Non-pigmented ciliary epithelial cell (primary cell): ENCODE data around the gene XYLT1.

Experiments
- DNase-seq: peaks from one replicate; pipeline ENCODE4 v3.0.0-alpha.2; 2010; ENCODE audit warnings: low read depth

Gene XYLT1

DNA sequence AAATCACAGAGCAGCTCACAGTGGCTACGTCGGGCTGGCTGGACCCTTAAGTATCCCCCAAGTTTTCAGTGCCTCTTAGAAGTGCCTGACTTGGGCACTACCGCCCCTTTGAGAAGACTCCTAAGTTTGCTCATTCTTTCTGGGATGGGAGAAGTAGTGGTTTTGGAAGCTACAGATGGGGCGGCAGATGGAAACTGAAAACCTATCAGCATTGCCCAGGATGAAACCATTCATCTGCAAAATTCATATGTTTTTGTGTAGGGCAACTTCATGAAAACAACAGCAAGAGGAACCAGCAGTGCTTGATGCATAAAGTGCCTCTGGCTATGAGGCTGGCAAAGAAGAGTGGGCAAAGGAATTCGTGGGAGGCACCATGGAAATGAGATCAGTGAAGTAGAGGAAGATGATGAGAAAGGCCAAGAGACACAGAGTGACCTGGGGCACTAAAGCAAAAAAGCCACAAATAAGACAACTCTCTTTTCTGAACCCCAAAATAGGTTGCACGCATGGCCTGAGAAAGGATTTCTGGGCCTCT lies 277.1 kb downstream of the XYLT1 start:
- no peak for DNase-seq

DNA sequence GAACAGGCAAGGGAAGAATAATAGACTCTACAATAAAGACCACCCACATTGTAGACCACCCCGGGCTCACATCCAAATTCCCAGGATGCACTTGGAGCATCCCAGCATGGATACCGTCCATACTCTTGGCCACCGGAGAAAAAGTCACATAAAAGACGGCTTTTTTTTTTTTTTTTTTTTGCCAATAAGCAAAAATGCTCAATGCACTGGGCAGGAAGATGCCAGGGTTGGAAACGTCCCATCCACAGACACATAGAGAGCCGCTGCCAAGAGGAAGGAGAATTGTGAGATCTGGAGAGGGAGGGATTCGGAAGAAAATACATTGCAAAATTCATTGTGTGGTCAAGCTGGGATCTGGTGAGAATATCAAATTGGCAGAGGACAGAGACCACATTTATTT lies 286.7 kb downstream of the XYLT1 start:
- DNase-seq: no peak

DNA sequence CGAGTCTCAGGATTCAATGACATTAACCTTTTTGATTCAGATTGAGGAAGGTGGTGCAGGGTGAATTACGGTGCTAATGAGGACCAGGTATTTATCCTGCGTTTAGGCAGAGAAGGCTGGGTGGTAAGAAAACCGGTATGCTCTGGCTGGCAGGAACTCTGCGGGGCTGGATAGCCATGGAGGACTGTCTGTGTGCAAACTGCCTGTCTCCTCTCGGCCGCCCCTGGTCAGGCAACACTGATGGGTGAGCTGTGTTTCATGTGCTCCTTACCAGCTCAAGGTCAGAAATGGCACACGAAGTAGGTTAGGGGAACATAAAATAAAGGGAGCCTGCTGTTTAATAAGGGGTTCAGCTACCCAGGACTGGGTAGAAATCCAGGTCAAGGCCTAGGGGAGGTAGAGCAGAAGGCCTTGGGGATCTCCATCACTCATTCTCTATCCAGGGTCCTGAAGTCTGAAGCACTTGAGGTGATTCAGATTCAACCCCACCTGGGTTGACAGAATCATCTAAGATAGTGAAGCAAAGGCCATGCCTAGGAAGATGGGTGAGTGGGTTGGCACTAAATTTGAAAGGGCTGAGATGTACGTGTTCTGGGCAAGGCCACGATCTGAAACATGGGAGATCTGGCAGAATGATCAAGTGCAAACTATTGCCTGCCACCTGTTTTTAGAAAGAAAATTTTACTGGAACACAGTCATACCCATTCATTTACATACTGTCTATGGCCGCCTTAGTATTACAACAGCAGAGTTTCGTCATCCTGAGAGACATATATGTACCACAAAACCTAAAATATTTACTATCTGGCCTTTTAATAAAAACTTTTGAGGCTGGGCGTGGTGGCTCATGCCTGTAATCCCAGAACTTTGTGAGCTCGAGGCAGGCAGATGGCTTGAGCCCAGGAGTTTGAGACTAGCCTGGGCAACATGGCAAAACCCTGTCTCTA lies 292.5 kb downstream of the XYLT1 start:
- no peak for DNase-seq

DNA sequence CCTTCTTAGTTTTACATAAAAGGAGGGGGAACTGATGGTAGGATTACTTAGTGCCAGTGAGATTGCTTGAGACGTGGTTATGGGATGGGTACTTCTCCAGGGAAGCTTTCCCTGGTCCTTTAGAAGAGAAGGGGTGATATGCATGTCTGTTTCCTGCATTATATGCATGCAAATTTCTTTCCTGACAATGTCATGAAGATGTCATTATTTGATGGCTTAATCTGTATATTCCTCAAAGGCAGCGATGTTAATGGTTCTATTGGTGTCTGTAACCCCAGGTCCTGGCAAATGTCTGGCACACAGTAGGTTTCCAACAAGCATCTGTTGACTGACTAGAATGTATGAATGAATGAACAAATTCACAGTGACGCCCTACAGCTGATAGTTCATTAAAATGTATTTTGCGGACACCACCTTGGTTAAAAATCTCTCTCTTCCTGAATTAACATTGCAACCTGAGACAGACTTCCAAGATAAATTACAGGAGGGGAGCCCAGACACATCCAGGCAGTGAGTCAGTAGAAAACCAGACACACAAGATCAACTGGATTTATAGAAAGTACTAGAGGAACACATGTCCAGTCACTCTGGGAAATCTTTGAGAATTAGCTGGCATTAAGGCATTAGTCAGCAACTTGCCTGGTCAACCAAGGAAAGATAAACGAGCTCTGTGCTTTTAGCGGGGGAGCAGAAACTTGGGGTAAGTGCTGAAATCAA lies 293.4 kb downstream of the XYLT1 start:
- no peak for DNase-seq

DNA sequence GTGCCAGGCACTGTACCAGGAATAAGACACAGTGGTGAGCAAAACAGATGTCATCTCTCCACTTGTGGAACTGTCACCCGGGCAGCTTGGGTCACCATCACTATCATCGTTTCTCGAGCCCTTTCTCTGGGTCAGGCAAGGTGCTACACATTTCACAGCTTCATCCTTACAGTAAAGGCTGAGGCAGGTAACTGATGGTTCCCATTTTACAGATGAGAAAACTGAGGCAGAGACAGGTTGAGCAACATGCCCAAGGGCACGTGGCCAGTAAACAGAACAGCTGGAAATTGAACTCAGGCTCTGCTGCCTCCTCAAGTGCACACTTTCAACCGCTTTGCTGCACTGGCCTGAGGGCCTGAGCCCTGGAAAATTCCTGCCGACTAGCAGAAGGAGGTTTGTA lies 294.6 kb downstream of the XYLT1 start:
- no peak for DNase-seq

DNA sequence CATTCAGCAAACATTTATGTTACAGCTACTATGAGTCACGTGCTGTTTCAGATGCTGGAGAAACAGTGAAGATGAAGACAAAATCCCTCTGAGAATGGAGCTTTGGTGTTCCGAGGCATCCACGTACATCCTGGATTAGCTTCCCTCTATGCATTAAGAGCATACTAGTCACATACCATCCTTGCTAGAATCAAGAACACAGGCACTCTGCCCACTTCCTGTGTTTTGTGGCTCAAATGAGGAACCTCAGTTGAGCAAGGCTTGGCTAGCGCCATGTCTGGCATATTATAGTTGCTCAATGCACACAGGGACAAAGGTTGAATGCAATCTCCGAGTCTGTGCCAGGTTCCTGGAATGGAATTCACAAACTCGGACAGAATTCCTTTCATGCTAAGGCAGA lies 297.5 kb downstream of the XYLT1 start:
- DNase-seq: no peak

DNA sequence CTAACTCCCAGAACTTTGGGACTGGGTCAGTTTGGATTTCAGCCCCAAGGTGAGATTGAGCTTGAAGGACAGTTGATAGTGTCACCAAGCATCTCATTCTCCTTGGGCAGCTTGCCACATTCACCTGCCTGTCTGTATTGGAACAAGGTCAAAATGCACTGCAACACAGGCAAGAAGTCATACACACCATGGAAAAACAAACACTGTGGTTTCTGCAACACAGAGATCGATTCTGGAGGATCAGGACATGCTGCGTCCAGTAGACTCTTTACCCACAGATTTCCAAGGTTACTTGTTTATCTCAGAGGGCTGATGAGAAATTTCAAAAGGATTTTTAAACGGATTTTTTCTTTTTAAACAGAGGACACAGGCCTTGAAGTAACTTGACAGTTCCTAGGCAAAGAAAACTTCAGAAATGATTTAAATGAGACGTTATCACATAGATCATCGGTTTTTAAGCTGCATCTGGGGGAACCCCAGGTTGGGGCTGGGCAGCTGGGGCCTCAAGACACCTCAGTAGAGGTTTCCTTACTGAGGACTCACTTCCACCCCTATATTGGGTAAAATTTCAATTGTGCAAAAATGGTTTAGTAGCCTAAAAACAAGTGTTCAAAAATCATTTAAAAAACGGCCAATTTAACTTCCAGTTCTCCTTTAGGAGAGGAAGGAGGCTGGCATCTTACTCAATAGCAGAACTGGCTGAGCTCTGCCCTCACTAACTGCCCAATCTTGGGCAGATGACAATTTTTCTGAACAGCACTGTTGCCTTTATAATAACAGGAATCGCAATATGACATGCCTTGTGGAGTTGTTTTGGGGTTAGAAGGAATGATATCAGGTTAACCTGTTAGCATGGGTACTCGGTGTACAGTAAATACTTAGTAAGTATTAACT lies 299.3 kb downstream of the XYLT1 start:
- DNase-seq: no peak

DNA sequence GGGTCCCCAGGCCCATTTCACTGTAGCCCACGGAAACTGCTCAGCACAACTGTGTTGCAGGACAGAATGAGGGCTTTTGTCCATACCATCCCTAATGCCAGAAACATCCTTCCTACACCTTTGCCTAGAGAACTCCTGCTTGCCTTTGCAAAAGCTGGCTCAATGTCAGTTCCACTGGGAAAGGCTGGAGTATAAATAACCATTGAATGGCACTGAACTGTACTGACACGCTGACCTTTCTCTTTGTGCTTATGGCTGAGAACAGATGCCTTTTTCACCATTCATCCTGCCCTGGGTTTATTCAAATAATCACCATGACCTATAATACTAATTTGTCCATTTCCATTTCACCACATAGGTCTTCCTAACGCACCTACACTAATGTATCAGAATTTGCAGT lies 300.3 kb downstream of the XYLT1 start:
- DNase-seq: no peak

DNA sequence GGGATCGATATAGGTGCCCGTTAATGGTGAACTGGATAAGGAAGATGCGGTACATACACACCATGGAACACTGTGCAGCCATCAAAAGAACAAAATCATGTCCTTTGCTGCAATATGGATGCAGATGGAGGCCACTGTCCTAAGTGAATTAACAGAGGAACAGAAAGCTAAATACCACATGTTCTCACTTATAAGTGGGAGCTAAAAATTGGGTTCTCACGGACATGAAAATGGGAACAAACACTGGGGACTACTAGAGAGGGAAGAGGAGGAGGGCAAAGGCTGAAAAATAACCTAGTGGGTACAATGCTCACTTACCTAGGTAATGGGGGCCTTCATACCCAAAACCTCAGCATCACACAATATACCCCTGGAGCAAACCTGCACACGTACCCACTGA lies 302.6 kb downstream of the XYLT1 start:
- DNase-seq: no peak

DNA sequence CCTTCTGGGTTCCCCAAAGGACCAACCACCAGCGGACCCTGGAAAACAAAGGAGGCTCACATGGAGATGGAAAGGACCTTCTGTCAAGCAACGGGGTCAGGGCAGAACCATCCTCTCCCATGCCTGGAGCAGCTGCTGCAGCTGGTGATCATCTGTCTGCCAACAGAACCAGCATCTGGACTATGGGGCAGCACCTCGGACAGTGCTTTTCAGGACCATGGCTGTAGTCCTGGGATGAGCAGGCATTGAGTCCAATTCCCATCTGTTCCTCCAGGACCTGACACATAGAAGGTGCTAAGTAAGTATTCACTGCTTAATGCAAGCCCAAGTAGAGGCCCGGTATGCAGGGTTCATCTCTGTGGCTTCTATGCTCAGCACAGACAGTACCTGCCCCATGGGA lies 304.7 kb downstream of the XYLT1 start:
- DNase-seq: no peak

DNA sequence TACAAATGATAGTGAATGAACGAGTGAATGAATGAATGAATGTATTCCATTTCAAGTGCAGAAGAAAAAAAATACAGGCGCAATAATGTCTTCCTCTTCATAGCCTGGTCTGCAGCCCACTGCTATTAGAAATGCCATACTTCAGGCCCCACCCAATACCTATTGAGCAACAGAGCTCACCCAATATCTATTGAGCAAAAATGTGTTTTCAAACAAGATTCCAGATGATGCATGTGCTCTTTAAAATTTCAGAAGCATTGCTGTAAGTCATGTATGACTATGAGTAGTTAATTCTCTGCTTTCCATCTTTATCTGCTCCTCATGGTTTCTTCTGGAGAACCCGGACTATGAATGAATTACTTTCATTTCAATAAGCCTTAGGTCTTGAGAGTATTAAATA lies 308.2 kb downstream of the XYLT1 start:
- no peak for DNase-seq

DNA sequence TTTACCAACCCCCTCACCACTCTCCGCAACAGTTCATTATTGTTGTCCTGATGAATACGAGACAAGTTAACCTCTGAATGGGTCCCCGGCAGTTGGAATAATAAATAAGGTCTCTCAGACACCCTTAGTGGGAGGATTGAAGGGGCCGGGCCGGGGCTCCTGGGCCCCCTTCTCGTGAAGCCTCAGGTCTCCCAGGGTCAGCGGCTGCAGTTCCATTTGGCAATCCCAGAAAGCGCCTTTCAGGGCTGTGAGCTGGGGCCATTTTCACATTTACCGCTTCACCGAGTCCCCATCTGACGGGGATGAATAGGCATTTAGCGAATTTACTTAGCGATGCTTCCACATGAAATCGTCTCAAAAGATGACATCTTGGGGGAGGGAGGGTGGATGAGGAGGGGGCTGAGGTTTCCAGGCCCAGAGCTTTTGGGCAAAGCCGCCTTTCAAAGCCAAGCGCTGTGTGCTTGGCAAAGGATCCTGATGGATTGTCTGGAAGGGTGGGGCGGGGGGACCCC lies 309.8 kb downstream of the XYLT1 start:
- no peak for DNase-seq

DNA sequence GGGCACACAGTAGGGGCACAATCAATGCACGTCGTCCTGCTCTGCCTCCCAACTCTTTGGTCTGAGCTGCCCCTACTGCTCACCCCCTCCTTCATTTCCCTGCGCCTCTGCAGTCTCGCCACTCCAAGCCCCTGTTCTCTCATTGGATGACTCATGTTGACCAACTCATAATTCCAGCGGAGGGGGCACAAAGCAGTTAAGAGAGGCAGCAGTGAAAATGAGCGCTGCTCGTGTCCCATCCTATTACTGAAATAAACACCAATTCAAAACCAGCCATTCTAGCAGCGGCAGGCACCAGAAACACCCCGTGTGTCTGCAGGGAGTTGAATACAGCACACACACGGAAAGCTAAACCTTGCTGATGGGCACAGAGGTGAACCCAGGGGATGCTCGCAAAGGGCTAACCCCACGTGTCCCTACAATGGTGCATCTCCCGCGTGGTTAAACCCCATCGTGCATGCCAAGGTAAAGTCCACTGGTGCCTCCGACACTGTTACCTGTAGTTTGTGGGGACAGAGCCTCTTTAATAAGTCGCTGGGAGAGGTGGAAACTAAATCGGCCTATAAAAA lies 310.4 kb downstream of the XYLT1 start:
- no peak for DNase-seq

DNA sequence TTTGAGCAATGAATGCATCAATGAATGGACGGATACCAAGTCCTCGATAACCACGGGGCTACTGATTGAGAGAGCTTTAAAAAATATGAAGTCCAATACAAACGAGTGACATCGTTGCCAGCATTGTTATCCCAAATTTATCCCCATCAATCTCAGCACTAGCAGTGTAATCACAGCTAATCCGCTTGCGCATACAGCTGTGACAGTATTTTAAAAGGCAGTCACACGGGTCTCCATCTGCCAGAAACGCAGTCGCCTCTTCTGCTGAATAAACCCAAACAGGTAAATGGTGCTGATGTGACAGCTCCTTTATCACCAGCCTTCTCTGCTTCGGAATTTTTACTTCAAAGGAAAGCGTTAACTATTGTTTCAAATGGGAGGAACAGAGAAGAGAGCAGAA lies 311.1 kb downstream of the XYLT1 start:
- no peak for DNase-seq

DNA sequence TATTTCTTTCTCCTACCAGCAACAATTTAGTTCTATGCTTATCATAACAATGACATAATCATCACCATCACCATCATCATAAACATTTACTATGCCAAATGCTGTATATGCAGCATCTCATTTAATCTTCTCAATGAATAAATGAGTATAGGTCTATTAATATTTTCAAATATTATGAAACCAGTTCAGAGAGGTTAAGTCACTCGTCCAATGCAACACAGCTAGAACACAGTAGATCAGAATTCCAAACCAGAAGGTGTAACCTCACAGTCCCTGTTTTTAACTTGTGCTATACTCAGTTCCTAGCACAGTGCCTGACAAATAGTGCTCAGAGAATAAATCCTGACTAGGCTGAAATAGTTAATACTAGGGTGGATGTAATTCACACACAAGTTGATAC lies 314.8 kb downstream of the XYLT1 start:
- DNase-seq: no peak

DNA sequence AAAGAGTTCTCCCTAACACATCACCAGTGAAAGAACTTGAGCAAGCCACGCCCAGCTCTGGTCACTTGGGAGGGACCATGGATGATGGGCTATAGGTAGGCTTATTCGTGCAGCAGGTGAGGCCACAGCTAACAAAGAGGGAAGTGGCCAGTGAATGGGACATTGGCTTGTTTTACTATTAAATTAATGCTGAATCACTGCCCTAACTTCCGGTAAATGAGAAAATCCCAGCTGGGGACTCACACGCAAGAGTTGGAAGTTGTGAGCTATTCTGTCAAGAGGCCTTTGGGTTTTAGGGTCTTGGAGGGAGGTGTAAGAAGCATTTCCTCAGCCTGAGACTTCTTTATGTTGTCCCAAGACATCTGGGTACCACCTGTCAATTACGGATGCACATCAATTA lies 315.3 kb downstream of the XYLT1 start:
- no peak for DNase-seq

DNA sequence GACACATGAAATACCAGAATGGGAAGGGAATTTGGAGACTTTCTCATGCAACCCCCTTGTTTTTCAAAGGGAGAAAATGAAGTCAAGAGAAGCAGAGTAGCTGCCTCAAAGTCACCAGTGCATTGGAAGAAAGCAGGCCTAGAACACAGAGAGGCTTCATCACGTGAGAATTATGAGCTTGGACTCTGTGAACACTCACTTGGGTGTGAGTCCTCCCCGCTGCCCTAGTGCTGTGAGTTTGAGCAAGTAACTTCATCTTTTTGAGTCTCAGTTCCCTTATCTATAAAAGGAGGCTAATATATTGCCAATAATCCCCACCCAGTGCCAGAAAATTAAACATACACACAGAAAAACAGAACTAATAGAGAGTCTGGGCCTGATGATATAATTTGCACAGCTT lies 315.8 kb downstream of the XYLT1 start:
- DNase-seq: no peak

DNA sequence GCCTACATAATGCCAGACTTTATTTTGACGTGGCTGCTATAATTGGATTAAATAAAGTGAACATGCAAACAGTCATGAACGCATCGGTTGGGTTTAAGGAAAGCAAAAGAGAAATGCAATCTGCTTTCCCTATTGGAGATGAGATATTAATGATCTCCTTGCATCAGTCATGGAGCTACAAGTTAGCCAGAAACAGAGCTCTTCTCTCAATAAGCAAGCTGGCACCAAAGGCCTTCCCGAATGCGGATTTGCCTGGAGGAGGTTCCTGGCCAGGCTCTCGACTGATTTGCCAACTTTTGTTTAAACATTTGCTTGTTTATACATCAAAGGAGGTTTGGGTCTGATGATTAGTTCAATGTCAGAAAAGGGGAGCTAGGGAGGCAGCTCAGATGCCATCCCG lies 318.4 kb downstream of the XYLT1 start:
- DNase-seq: no peak

DNA sequence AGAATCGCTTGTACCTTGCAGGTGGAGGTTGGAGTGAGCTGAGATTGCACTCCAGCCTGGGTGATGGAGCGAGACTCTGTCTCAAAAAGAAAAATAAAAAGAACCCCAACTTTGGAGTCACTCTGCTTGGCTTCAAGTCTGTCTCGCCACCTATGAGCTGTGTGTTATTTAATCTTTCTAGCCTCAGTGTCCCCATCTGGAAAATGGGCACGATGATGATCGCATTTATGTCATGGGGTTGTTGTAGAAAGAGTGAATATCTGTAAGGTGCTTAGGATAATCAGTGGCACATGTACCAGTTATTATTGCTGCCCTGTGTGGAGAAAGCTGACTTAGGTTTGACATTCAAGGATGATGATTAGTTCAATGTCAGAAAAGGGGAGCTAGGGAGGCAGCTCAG lies 319.4 kb downstream of the XYLT1 start:
- no peak for DNase-seq

DNA sequence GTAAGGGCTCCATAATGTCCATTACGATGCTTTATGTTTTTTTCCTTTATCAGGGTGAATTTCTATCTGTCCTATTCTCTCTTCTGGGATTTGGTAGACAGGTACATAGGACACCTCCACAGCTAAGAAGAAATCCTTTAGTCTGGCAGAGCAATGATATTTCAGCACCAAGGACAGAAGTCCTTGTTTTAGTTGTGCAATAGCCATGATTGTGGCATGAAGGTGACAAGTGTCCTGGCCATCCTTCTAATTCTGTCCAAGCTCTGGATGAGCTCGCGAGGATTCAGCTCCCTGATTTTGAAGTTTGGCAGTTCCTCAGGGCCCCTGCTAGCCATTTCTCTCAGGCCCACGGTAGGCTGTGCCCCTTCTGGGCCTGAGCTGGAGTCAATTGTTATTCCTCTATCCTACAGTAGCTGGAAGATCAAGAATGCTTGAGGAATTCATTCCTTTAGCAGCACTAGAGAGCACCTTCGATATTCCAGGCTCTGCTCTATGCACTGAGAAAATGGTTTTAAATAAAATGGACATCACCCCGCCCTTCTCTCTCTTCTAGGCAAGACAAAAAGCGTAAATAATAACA lies 320.8 kb downstream of the XYLT1 start:
- DNase-seq: no peak

DNA sequence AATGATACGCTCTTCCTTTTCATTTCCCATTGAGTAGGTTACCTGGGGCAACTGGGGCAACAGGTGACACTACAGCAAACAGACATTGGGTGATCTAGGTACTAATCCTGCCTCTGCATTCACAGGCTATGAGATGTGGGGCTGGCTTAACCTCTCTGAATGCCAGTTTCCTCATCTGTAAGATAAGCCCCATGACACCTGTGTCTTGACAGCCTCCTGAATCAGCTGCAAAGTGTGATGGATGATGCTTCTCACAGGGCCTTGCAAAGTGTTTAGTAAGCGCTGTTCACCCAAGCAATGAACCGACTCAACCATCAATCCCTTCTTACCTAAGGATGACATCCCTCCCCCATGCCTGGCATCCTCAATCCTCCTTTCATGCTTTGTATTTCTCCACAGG lies 322.8 kb downstream of the XYLT1 start:
- DNase-seq: no peak
